Measurements from ENCODE around the gene RAD51C. TPM values are rescaled to one million over a fixed set of nuclear protein-coding genes. Genes with fewer than 3 reads are reported as not detected.
"Not testable (repeated sequence)": the region's sequence is repeated elsewhere in the genome, so short reads cannot be mapped to it uniquely, and the experiment has no call there.

The RAD51C gene
- total and polyA plus RNA-seq, 9 of the 15 experiments (the other 6 are each of a cell fraction or from before 2014, with no cell fraction given), result 93.9 to 341 (median 135) TPM

DNA sequence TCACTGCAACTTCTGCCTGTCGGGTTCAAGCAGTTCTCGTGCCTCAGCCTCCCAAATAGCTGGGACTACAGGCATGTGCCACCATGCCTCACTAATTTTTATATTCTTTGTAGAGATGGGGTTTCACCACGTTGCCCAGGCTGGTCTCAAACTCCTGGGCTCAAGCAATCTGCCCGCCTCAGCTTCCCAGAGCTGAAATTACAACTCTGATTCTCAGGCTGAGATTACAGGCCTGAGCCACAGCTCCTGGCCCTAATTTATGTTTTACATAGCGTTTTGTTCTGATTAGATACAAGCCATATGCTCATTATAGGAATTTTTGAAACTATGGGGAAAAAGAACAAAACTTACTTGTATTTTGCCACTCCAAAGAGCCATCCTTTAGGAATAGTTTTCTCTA is 86.1 kb downstream of the RAD51C start:
- intact Hi-C loops (cut with micrococcal nuclease); H3K27me3 ChIP-seq (ENCODE audit: control insufficient read depth in 2 of 2, insufficient read depth in 2 of 2, low read length in 2 of 2); H3K36me3 ChIP-seq (ENCODE audit: control insufficient read depth, insufficient read depth, low read length); H3K9me3 ChIP-seq (replicated peaks; ENCODE audit: control insufficient read depth, insufficient read depth, low read depth, low read length); BruUV-seq (replicated peaks); H4K20me1 ChIP-seq (replicated peaks; ENCODE audit: control insufficient read depth, insufficient read depth, low read length); H3K4me1 ChIP-seq (replicated peaks in 1 of 2; ENCODE audit: control insufficient read depth in 2 of 2, insufficient read depth in 2 of 2, low read length in 2 of 2); H3K79me2 ChIP-seq (ENCODE audit: control insufficient read depth, insufficient read depth, low read length); H2AFZ ChIP-seq (ENCODE audit: low read depth, low read length); H3K4me3 ChIP-seq; H3K9ac ChIP-seq (ENCODE audit: insufficient read depth in 1 of 2, low read depth in 2 of 2, low read length in 2 of 2); H3K4me2 ChIP-seq (ENCODE audit: insufficient read depth, low read length); ATAC-seq; DNase-seq (ENCODE audit: extremely low read depth in 1 of 4, low spot score in 3 of 4); H3K27ac ChIP-seq (ENCODE audit: extremely low read depth, low read depth, low read length); FAIRE-seq; CTCF ChIA-PET (ENCODE audit: low intra/inter-chr PET ratio); in situ Hi-C loops (cut with MboI); H3K9me1 ChIP-seq (ENCODE audit: control insufficient read depth, insufficient read depth, low read length): not testable (repeated sequence)
- TF ChIP-seq MEIS2 (IDR thresholded peaks at IDR 0.05; ENCODE audit: partially characterized antibody) (peak; percentile 9), KDM1A (IDR thresholded peaks at IDR 0.05) (0 out of 4 replicates have a peak, but pooled peaks of 1 of the 2 experiments have one; percentile 13), RCOR1 (IDR thresholded peaks at IDR 0.05; ENCODE audit: borderline replicate concordance in 1 of 2, low read depth in 2 of 2, low read length in 2 of 2) (peak in 1 of 2 experiments; percentile 67; a peak in 2 of 4 replicates), C11orf30 (IDR thresholded peaks at IDR 0.05; ENCODE audit: low read depth) (peak; percentile 35; the same call in 1 of the 2 replicates)
- TF ChIP-seq, protein P1, sequence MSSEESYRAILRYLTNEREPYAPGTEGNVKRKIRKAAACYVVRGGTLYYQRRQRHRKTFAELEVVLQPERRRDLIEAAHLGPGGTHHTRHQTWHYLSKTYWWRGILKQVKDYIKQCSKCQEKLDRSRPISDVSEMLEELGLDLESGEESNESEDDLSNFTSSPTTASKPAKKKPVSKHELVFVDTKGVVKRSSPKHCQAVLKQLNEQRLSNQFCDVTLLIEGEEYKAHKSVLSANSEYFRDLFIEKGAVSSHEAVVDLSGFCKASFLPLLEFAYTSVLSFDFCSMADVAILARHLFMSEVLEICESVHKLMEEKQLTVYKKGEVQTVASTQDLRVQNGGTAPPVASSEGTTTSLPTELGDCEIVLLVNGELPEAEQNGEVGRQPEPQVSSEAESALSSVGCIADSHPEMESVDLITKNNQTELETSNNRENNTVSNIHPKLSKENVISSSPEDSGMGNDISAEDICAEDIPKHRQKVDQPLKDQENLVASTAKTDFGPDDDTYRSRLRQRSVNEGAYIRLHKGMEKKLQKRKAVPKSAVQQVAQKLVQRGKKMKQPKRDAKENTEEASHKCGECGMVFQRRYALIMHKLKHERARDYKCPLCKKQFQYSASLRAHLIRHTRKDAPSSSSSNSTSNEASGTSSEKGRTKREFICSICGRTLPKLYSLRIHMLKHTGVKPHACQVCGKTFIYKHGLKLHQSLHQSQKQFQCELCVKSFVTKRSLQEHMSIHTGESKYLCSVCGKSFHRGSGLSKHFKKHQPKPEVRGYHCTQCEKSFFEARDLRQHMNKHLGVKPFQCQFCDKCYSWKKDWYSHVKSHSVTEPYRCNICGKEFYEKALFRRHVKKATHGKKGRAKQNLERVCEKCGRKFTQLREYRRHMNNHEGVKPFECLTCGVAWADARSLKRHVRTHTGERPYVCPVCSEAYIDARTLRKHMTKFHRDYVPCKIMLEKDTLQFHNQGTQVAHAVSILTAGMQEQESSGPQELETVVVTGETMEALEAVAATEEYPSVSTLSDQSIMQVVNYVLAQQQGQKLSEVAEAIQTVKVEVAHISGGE (CRISPR knock-in tag; IDR thresholded peaks at IDR 0.05), result peak in 1 of 3 experiments; percentile 62; a peak in 2 of 6 replicates
- POLR2A ChIA-PET, result interaction anchor here (0.6 to 0.8 kb wide), 2 partner anchors 8 to 10 kb away, joined by 3 to 4 read pairs; no protein-coding TSS in a partner anchor
- WGBS (ENCODE audit: insufficient coverage, low coverage, missing lambda C conversion rate), result 21% methylated on average over 4 of the region's 5 CpGs

Measured in K562 (cell line).